Hepatocyte (in vitro differentiated cells): Measurements from ENCODE around the gene CCR9. TPM values are rescaled to one million over a fixed set of nuclear protein-coding genes. Genes with fewer than 3 reads are reported as not detected.
A peak's percentile ranks its signal among the peaks of the same experiment; 100 is the strongest.

Experiments used
- DNase-seq: peaks from one replicate; pipeline ENCODE4 v3.0.0-alpha.2; 2016; ENCODE audit warnings: low spot score
- H2AFZ ChIP-seq: fragments of 200-600 bp; sonication (generic); 2 replicates; pipeline ENCODE4 v1.6.0; 2016; ENCODE audit warnings: antibody characterized with exemption, mild to moderate bottlenecking
- H3K27ac ChIP-seq: fragments of 200-600 bp; sonication (generic); 2 replicates; pipeline ENCODE4 v1.5.1; 2016; ENCODE audit warnings: mild to moderate bottlenecking
- H3K27me3 ChIP-seq: fragments of 200-600 bp; sonication (generic); 2 replicates; pipeline ENCODE4 v1.6.1; 2016
- H3K36me3 ChIP-seq: fragments of 200-600 bp; sonication (generic); replicated peaks from 2 replicates; pipeline ENCODE4 v1.5.1; 2016; ENCODE audit warnings: low read depth; ENCODE audit not compliant: insufficient read depth
- H3K4me1 ChIP-seq: fragments of 200-600 bp; sonication (generic); 2 replicates; pipeline ENCODE4 v1.5.1; 2016; ENCODE audit warnings: mild to moderate bottlenecking, moderate library complexity; ENCODE audit not compliant: insufficient read depth
- H3K4me2 ChIP-seq: fragments of 200-600 bp; sonication (generic); 2 replicates; pipeline ENCODE4 v1.6.0; 2016
- H3K4me3 ChIP-seq: fragments of 200-600 bp; sonication (generic); 2 replicates; pipeline ENCODE4 v1.5.1; 2016; ENCODE audit warnings: mild to moderate bottlenecking
- H3K79me2 ChIP-seq: fragments of 200-600 bp; sonication (generic); 2 replicates; pipeline ENCODE4 v1.6.0; 2017; ENCODE audit warnings: mild to moderate bottlenecking
- H3K9me2 ChIP-seq: fragments of 200-600 bp; sonication (generic); replicated peaks from 2 replicates; pipeline ENCODE4 v1.6.0; 2017; ENCODE audit warnings: mild to moderate bottlenecking; ENCODE audit not compliant: insufficient read depth
- H3K9me3 ChIP-seq: fragments of 200-600 bp; sonication (generic); 2 replicates; pipeline ENCODE4 v1.5.1; 2016; ENCODE audit warnings: low read depth, mild to moderate bottlenecking
- H4K20me1 ChIP-seq: fragments of 200-600 bp; sonication (generic); 2 replicates; pipeline ENCODE4 v1.6.0; 2016; ENCODE audit warnings: mild to moderate bottlenecking; ENCODE audit not compliant: insufficient read depth, poor library complexity, severe bottlenecking
- EZH2 ChIP-seq: fragments of 200-600 bp; sonication (generic); IDR thresholded peaks from 2 replicates; pipeline ENCODE4 v1.6.1; 2016; ENCODE audit warnings: antibody characterized with exemption, mild to moderate bottlenecking, borderline replicate concordance
- EZH2phosphoT487 ChIP-seq: fragments of 200-600 bp; sonication (generic); IDR thresholded peaks from one replicate; pipeline ENCODE4 v1.6.1; 2018; ENCODE audit warnings: antibody characterized with exemption, mild to moderate bottlenecking, low read depth, moderate library complexity; ENCODE audit not compliant: unreplicated experiment, severe bottlenecking
- WGBS: methylation state at CpG from one replicate; pipeline ENCODE4 v1.1.6; 2016; ENCODE audit warnings: low lambda C conversion rate; ENCODE audit errors: missing lambda C conversion rate; 5-methylcytosine and 5-hydroxymethylcytosine counted together
- polyA plus RNA-seq: library from polyadenylated mRNA; unstranded; fragments of >200 nt; fragmentation: Nextera tagmentation; extraction: Ambion mirVana; gene quantifications from 2 replicates; pipeline ENCODE4 v1.2.1, GENCODE V29; 2016
- total RNA-seq: library from RNA; depleted of rRNA; stranded (reverse); fragments of >200 nt; gene quantifications from 2 replicates; pipeline ENCODE4 v1.2.3, GENCODE V29; 2014
- TF ChIP-seq, protein P1 (sequence below): fragments of 200-600 bp; sonication (generic); IDR thresholded peaks from 2 replicates; pipeline ENCODE4 v1.5.1; 2016; ENCODE audit warnings: antibody characterized with exemption, mild to moderate bottlenecking; ENCODE audit not compliant: poor library complexity

CCR9 gene
- total and polyA plus RNA-seq, 2 experiments from 2014 or later, result 0.20 TPM; not detected in 1

DNA sequence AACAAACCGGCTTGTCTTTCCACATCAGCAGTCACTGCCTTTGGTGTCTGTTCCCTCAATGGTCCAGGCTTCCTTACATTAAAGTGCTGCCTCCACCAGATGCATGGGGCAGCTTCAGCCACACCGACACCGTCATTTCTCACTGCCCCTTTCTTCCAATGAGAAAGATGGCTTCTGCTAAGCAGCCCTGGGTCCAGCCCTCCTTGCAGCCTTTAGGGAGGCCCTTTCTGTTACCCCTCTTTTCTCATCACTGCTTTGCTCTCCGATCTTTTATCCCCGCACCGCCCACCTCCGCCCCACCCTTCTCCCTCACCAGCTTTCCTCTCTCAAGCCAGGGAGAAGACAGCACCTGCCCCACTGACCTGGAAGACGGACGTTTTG, 28.7 kb downstream of the CCR9 start:
- WGBS, result 94% methylated on average over 7 of the region's 9 CpGs
- Histone ChIP-seq H3K9me3 (no peaks in the 10 kb centered on the region), H3K4me2 (no peak overlapping the region), H3K27ac (no peak overlapping the region), H3K36me3 (no peaks in the 10 kb centered on the region), H2AFZ (no peak overlapping the region), H3K4me1 (no peaks in the 10 kb centered on the region), H3K4me3 (no peak overlapping the region), H3K9me2 (no peaks in the 10 kb centered on the region), H3K27me3 (no peaks in the 10 kb centered on the region), H4K20me1 (no peaks in the 10 kb centered on the region), H3K79me2 (no peaks in the 10 kb centered on the region)
- DNase-seq, result no peak
- TF ChIP-seq, protein P1, sequence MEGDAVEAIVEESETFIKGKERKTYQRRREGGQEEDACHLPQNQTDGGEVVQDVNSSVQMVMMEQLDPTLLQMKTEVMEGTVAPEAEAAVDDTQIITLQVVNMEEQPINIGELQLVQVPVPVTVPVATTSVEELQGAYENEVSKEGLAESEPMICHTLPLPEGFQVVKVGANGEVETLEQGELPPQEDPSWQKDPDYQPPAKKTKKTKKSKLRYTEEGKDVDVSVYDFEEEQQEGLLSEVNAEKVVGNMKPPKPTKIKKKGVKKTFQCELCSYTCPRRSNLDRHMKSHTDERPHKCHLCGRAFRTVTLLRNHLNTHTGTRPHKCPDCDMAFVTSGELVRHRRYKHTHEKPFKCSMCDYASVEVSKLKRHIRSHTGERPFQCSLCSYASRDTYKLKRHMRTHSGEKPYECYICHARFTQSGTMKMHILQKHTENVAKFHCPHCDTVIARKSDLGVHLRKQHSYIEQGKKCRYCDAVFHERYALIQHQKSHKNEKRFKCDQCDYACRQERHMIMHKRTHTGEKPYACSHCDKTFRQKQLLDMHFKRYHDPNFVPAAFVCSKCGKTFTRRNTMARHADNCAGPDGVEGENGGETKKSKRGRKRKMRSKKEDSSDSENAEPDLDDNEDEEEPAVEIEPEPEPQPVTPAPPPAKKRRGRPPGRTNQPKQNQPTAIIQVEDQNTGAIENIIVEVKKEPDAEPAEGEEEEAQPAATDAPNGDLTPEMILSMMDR, result no peak
- TF ChIP-seq EZH2 (no peak), EZH2phosphoT487 (no peak)

GRCh38 chr3:45915518-45916231, 29.3 kb downstream of the CCR9 start:
- Histone ChIP-seq H2AFZ (no peak overlapping the region), H3K4me3 (no peak overlapping the region), H3K36me3 (no peaks in the 10 kb centered on the region), H3K4me1 (no peaks in the 10 kb centered on the region), H3K9me3 (no peaks in the 10 kb centered on the region), H3K27me3 (no peaks in the 10 kb centered on the region), H3K9me2 (no peaks in the 10 kb centered on the region), H3K79me2 (no peaks in the 10 kb centered on the region), H4K20me1 (no peaks in the 10 kb centered on the region), H3K4me2 (no peak overlapping the region), H3K27ac (no peak overlapping the region)
- TF ChIP-seq EZH2phosphoT487 (no peak), EZH2 (no peak)
- TF ChIP-seq, protein P1, result no peak
- peak; percentile 59 for DNase-seq
- WGBS, result 54% methylated on average over 13 of the region's 13 CpGs

- no peaks in the 10 kb centered on the region for H3K27me3 ChIP-seq
- no peaks in the 10 kb centered on the region for H3K9me2 ChIP-seq
- WGBS, result 85% methylated on average over 6 of the region's 6 CpGs
- H3K9me3 ChIP-seq, result no peaks in the 10 kb centered on the region
- no peak overlapping the region for H3K4me3 ChIP-seq
- H3K4me2 ChIP-seq, result no peak overlapping the region
- no peak overlapping the region for H3K27ac ChIP-seq
- no peaks in the 10 kb centered on the region for H3K36me3 ChIP-seq
- H2AFZ ChIP-seq, result no peak overlapping the region
- H4K20me1 ChIP-seq, result no peaks in the 10 kb centered on the region
- no peak for DNase-seq
- H3K79me2 ChIP-seq, result no peaks in the 10 kb centered on the region
- no peak for TF ChIP-seq EZH2phosphoT487
- TF ChIP-seq, protein P1, result no peak
- H3K4me1 ChIP-seq, result no peaks in the 10 kb centered on the region
Observed at GRCh38 chr3:45917146-45917898, 31.0 kb downstream of the CCR9 start.
